Skin epidermis (tissue), 12 donors: ENCODE measurements around the gene PAX2.
A peak's percentile ranks its signal among the peaks of the same experiment; 100 is the strongest.

Source experiments
- H3K27ac ChIP-seq, 21 experiments: fragments of 200-600 bp; sonication (generic) in 11 of 21; one replicate each; pipeline ENCODE4 v1.5.0; 2020; ENCODE audit warnings: mild to moderate bottlenecking in 3 of 21, inconsistent platforms in 2 of 21, moderate library complexity in 2 of 21
- H3K4me3 ChIP-seq, 7 experiments: fragments of 200-600 bp; sonication (generic) in 2 of 7; one replicate each; pipeline ENCODE4 v1.5.0; 2020; ENCODE audit warnings: inconsistent platforms in 2 of 7, mild to moderate bottlenecking in 2 of 7, moderate library complexity in 1 of 7

Gene PAX2

DNA sequence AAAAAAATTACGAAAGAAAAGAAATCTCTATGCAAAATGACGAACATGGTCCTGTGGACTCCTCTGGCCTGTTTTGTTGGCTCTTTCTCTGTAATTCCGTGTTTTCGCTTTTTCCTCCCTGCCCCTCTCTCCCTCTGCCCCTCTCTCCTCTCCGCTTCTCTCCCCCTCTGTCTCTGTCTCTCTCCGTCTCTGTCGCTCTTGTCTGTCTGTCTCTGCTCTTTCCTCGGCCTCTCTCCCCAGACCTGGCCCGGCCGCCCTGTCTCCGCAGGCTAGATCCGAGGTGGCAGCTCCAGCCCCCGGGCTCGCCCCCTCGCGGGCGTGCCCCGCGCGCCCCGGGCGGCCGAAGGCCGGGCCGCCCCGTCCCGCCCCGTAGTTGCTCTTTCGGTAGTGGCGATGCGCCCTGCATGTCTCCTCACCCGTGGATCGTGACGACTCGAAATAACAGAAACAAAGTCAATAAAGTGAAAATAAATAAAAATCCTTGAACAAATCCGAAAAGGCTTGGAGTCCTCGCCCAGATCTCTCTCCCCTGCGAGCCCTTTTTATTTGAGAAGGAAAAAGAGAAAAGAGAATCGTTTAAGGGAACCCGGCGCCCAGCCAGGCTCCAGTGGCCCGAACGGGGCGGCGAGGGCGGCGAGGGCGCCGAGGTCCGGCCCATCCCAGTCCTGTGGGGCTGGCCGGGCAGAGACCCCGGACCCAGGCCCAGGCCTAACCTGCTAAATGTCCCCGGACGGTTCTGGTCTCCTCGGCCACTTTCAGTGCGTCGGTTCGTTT is 83.9 kb downstream of the PAX2 start:
- Histone ChIP-seq H3K4me3 (peak overlapping the region in 6 of 7 experiments; percentile 2 to 34 (median 10)), H3K27ac (no peak overlapping the region)

DNA sequence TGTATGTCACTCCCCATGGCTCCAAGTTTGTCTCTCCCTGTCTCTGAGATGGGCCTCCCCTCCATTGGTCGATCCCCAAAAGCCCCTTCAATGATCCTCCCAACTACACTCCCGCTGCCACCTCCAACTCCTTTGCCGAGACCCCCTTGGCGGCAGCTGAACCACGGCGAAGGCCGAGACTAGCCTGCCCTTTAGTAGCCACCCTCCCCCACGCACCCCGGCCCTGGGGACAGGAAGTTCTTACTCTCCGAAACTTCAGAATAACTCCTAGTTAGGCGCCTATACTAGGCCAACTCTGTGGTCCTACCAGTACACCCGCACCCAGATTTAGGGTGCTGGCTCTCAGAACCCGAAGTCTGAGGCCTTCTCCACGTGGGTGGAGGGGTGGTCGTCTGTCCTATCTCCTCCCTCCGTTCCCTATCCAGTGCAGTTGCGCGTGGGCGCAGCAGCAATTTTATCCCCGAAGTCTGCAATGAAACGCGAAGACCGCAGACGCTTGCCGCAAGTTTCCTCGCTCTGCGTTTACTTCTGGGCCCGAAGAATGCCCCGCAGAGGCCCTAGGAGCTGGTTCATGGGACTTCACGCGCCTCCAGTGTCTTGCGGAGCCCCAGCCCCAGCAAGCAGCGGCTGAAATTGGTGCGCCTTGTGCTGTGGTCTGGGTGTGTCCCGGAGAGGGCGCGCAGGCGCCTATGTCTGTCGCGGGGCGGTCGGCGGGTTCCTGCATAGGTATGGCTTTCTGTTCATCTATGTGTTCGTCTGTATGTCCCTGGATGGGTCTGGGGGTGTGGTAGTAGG is 84.7 kb downstream of the PAX2 start:
- Histone ChIP-seq H3K27ac (no peak overlapping the region), H3K4me3 (no peak overlapping the region)

DNA sequence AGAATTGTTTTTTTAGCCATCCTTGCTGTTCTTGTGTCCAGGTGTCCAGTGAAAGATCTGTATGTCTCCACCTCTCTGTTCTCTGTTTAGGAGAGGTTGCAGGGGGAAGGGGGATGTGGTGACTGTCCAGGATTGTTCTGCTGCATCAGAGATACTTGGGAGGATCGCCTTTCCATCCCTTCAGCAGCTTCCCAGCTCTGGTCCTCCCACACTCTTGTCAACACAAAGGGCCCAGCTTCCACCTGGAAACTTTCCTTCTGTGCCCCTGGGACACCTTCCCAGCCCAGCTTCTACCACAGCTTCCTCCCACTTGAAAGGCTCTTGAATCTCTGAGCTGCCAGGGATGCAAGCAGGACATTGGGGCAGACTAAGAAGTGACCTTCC is 85.3 kb downstream of the PAX2 start:
- H3K4me3 ChIP-seq: no peak overlapping the region

DNA sequence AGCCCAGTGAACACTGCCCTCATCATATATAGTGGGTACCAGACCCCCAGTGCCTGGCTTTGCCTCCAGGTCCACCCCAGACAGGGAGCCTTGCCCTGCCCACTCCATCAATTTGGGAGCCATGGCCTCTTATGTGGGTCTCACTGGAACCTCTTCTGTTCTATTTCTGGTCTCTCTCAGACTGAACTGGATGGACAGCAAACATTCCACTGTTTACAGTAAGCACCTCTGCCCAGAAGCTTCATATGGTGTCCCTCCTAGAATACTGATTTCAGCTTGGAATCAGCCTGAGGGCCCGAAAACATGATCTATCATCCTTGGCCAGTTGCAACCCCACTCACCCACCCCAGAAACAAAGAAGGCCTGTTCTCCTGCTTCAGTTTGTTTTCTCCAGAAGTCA is 86.4 kb downstream of the PAX2 start:
- H3K27ac ChIP-seq: no peak overlapping the region
- H3K4me3 ChIP-seq: no peak overlapping the region

More for the DNA sequence above, 85.3 kb downstream of the PAX2 start:
- H3K27ac ChIP-seq: no peak overlapping the region

DNA sequence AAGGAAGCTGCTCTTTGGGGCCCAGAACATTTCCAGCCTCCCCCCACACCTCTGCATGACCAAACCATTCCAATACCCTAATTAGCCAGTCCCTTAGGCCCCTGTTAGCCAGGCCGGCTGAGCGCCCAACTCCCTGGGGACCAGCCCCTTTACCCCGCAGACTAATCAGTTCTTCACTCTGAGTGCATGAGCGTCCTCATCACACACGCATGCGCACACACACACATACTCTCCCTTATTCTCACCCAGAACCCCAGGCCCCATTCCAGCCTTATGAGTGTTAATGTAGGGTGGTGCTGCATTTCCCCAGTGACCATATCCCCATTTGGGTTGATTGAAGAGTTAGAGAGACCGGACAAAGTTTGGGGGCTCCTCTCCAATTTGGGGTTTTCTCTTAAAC is 90.4 kb downstream of the PAX2 start:
- no peak overlapping the region for H3K27ac ChIP-seq
- no peak overlapping the region for H3K4me3 ChIP-seq

DNA sequence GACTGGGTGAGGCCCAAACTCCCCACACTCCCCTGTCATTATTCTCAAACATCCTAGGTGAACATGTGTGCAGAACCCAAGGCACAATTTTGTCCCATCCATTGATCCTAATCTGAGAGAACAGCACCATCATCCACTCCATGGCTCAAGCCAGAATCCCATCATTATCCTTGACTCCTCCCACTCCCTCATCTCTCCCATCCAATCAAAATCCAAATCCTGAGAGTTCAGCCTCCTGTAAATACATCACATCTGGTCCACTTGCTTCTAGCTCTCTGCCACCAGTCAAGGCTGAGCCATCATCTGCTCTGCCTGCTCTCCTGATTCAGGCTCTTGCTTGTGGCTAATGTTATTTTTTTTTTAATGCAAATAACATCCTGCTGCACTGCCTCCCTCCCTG is 91.5 kb downstream of the PAX2 start:
- Histone ChIP-seq H3K27ac (no peak overlapping the region), H3K4me3 (no peak overlapping the region)

DNA sequence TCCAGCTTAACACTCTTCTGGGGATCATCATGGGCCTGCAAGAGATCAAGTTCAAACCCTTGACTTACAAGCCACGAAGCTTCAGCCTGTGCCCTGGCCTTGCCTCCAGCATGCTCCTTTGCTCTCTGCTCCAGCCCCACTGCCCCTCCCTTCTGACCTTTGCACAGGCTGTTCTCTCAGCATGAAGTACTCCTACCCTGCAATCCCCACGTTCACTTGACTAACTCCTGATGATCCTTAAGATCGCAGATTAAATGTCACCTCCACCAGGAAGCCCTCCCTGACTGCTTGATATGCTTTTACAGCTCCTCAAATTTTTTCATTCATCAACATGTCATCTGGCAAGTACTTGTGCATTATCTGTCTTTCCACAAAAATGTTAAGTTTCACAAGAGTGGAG is 91.9 kb downstream of the PAX2 start:
- H3K27ac ChIP-seq: no peak overlapping the region
- no peak overlapping the region for H3K4me3 ChIP-seq

DNA sequence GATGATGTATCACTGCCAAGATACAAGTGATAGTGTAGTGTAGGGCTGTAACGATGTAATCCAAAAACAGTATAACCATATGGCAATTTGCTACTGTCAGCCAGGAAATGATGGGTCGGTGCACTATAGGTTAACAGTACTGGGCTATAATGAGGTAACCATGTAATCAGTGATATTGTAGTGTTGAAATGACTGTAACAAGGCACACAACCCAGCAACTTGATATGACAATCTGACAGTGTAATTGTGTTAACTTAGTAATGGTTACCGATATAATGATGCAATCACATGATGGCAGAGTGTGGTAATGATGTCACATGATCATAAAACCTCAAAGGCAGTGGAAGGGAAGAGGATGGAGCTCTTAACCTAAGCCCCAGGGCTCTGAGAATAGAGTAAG is 93.6 kb downstream of the PAX2 start:
- H3K27ac ChIP-seq: no peak overlapping the region
- no peak overlapping the region for H3K4me3 ChIP-seq

DNA sequence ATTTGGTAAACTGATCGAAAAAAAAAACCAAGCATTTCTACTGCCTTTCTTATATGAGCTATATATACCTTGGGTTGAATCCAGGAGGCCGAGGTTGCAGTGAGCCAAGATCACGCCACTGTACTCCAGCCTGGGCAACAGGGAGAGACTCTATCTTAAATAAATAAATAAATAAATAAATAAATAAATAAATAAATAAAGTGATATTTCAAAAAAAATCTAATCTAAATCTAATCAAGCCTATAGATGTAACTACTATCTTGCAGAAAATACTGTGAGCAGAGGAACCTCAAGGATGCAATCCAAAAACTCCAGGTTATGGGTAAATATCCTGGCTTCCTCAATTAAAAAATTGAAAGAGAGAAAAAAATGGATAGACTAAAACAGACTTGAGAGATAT is 96.1 kb downstream of the PAX2 start:
- H3K27ac ChIP-seq: no peak overlapping the region

DNA sequence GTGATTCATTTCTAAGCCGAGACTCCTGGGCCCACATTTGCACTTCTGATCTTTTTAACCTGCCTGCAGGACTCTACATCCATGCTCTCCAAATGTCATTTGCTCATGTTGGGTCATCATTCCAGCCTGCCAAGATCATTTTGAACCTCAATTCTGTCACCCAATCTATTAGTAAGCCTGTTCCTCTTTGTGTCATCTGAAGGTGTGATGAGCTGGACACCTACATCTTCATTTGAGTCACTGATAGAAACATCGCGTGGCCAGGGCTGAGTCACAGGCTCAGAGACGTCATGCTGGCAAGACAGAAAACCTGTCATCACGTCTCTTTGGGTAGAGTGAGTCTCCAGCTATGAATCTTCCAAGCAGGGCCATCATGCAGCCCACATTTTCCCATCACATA is 102.1 kb downstream of the PAX2 start:
- Histone ChIP-seq H3K27ac (no peak overlapping the region), H3K4me3 (no peak overlapping the region)

More for the DNA sequence above, 96.1 kb downstream of the PAX2 start:
- no peak overlapping the region for H3K4me3 ChIP-seq

DNA sequence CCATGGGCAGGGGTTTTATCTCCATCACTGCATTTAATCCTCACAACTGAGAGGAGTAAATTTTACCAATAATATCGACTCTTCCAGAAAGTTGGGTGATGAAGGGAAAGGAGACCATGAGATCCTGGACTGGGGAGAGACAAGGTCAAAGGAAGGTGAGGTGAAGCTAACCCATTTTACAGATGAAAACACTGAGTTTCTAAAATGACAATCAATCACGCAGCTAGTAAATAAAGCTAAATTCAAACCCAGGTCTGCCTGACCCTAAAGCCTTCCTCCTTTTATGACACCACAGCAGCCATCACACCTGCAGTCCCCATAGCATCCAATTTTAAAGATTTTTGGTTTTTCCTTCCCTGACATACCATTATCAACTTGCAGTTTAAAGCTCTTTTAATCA is 103.4 kb downstream of the PAX2 start:
- H3K4me3 ChIP-seq: no peak overlapping the region
- no peak overlapping the region for H3K27ac ChIP-seq

DNA sequence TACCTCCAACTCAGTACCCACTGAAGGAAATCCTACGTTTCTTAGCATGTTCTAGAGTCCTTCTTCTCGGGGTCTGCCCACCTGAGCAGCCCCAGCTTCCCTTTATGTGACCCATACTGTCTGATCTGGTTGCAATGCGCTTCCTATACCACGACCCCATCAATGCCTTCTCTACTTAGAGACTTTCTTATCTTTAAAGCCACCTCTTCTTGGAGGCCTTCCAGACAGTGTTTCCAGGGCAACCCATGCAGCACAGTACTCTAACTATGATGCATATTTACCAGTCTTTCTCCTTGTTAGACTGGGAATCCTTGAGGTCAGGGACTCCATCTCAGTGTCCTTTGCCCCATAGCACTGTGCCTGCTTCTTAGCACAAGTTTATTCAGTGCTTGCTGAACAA is 112.9 kb downstream of the PAX2 start:
- Histone ChIP-seq H3K27ac (no peak overlapping the region), H3K4me3 (no peak overlapping the region)

DNA sequence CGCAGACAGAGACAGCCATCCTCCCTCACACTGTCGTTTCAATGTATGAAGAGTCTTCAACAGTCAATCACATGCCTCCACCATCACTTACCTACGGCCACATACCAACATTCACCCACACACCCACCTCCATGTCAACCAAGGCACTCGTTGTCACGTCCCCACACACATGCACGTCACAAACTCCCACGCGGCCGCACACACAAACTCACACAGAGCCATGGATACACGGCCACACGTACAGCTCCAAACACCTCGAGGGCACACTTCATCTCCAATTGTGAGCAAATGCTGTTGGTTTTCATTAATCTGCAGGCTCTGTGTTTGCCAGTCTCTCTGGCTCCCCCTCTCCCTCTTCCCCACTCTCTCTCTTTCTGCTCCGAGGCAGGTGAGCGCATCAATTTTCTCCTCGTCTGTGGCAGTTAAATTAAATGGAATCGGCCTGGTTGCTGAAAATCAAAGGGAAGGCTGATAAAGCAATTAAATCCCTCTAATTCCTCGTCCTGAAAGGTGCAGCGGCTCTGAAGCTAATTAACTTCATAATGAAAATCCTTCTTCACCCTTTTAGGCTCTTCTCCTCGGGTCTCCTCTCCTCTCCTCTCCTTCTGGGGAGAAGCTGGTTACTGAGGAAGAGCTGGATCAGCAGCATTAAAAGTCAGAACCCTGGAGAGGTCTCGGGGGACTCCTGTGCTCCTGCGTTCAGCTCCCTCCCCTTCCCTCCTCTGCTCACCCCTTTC is 113.5 kb downstream of the PAX2 start:
- no peak overlapping the region for H3K4me3 ChIP-seq
- H3K27ac ChIP-seq: no peak overlapping the region

DNA sequence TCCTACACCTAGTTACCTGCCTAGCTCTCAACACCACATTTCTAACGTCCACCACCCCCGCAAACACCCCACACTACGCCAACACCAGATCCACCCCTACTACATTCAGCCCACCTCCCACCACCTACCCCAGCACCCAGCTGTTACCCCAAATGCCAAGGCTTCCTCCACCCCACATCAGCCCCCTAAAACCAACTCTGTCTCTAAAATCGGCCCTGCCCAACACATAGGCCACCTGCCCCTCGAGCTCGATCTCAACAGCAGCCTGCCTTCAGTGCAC is 114.0 kb downstream of the PAX2 start:
- no peak overlapping the region for H3K27ac ChIP-seq
- H3K4me3 ChIP-seq: no peak overlapping the region

DNA sequence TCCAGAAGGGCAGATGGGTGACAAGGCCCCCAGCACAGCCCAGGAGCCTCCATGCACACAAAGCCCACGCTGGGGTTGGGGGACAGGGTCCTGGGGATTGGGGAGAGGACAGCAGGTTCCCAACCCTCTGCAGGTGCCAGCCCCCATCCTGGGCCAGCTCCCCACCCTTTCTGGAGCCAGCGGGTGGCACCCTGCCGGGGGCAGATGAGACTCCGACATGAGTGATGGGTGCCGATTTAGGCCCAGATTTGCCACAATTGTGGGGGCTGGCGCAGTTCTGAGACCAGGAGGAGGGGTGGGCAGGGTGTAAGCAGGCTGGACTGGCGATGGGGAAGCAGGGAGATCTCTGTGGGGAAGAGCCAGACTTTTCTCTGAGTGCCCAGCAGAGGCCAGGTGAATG is 118.1 kb downstream of the PAX2 start:
- Histone ChIP-seq H3K27ac (no peak overlapping the region), H3K4me3 (no peak overlapping the region)

DNA sequence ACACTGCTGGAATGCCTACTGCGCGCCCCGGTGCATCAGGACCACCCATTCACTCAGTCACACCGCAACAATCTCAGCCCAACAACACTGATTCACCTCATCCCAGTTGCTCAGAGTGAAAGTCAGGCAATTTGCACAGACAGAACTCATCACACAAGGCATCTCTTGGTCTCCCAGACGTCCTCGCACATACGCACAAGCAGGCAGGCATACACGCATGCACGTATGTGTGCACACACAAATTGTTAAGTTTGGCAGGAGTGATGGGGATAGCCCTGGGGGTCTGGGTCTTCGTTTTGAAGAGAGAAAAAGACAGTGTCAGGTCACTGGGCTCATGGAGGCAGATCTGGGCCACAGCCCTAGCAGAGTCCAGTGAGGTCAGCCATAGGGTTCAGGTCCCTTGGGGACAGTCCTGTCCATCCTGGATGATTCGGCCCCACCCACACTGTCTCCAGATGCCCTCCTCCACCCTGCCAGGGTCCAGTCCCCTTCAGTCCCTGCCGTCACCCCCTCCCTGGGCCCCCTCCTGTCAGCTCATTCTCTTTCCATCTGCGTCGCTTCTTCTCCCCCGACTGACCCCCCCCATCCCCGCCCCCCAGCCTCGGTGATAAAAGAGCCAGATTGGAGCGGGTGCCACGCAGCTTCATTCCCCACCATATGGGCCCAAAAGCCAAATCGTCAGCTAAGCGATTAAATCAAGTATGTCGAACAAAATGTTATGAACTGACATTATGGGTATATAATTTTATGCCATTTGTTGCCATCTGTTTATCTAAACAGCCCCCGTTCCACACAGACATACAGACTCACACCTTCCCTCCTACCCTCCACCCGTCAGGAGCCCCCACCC is 118.9 kb downstream of the PAX2 start:
- H3K4me3 ChIP-seq: no peak overlapping the region

DNA sequence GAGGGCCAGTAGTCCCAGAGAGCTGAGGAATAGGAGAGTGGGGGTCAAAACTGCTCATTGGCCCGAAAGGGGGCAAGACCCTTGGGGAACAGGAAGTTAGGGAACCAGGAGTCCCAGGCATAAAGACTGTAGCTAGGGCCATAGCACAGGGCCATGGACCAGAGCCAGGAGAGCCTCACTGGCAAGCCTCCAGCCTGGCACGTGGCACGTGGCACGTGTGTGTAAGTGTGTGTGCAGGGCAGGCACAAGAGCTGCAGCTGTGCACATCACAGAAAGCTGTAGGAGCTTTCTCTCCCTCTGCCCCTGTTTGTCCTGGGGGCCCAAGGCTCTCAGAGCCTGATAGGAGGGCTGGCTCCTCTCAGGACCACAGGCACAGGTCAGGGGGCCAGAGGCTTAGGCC is 119.6 kb downstream of the PAX2 start:
- Histone ChIP-seq H3K27ac (no peak overlapping the region), H3K4me3 (no peak overlapping the region)

More for the DNA sequence above, 118.9 kb downstream of the PAX2 start:
- no peak overlapping the region for H3K27ac ChIP-seq

DNA sequence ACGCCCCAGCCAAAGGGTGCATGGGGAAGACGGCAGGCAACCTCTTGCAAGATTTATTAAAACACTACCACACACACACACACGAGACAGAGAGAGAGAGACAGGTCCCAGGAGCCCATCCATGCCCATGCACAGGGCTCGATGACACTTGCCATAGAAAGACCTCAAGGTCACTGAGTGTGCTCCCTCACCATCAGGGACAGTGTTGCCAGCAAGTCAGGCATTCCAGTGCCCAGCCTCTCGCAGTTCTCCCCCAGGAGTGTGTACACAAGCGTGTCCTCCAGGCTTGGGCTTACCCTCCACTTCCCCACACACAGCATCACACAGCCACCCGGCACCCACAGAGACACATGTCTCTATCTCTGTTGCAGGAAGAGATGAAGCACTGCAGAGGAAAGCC is 120.6 kb downstream of the PAX2 start:
- no peak overlapping the region for H3K4me3 ChIP-seq
- no peak overlapping the region for H3K27ac ChIP-seq

DNA sequence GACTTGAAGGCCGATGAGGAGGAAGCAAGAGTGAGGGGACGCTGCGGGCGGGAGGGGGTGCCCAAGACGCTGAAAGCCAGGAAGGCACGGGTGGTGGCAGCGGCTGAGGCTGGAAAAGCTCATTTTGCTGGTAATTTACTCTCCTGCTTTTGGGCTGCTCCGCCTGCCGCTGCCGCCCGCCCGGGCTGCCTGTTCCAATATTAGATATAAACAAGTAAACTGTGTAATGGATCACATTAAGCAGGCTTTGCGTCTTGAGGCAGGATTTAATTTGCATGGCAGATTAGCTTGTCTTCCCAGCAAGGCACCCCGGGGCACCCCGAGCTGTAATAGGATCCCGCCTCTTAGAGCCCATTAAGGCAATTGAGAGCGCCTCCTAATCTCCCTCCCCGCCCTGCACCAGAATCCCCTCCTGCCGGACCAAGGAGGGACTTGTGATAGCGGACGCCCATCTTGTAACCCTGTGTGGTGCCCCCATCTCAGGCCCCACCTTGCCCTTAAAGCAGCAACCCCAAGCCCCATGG is 121.3 kb downstream of the PAX2 start:
- no peak overlapping the region for H3K4me3 ChIP-seq
- H3K27ac ChIP-seq: no peak overlapping the region
